ENCODE measurements around the gene MTCL3.
A peak's percentile ranks its signal among the peaks of the same experiment; 100 is the strongest.

The MTCL3 gene

DNA sequence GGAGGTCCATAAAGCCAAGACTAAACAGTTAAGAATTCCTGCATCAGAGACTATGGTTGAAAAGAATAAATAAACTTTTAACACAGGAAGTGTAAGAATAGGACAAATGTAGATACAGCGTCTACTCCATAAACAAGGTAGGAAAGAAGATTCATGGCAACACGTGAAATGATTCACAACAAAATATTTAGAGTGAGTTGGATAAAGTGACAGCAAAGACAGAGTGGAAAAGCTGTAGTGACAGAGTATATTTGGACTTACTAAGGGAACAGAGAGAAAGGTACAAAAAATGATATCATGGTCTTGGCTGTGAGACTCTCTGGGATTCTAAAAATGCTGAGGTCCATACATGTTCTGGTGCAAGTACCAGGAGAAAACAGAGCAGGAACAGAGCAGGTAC is 38.0 kb downstream of the MTCL3 start:
- CTCF ChIA-PET: interaction anchor here (2.3 to 2.5 kb wide), 3 partner anchors 15 to 58 kb away, joined by 7 to 15 read pairs (median 11); no protein-coding TSS in a partner anchor
- no peak for TF ChIP-seq POLR2A (IDR thresholded peaks at IDR 0.05; ENCODE audit: low read depth, low read length)
- TF ChIP-seq, protein P1, sequence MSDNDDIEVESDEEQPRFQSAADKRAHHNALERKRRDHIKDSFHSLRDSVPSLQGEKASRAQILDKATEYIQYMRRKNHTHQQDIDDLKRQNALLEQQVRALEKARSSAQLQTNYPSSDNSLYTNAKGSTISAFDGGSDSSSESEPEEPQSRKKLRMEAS (IDR thresholded peaks at IDR 0.05; ENCODE audit: insufficient read depth, insufficient read length): no peak
- TF ChIP-seq EZH2 (IDR thresholded peaks at IDR 0.05; ENCODE audit: borderline replicate concordance, low read depth, low read length, severe bottlenecking): no peak
- no peak for TF ChIP-seq GATA2 (IDR thresholded peaks at IDR 0.05; ENCODE audit: insufficient read depth, insufficient read length, low read depth, low read length)
- no peak for TF ChIP-seq FOS (IDR thresholded peaks at IDR 0.05; ENCODE audit: borderline replicate concordance, insufficient read depth, low read length)
- TF ChIP-seq, protein P2, sequence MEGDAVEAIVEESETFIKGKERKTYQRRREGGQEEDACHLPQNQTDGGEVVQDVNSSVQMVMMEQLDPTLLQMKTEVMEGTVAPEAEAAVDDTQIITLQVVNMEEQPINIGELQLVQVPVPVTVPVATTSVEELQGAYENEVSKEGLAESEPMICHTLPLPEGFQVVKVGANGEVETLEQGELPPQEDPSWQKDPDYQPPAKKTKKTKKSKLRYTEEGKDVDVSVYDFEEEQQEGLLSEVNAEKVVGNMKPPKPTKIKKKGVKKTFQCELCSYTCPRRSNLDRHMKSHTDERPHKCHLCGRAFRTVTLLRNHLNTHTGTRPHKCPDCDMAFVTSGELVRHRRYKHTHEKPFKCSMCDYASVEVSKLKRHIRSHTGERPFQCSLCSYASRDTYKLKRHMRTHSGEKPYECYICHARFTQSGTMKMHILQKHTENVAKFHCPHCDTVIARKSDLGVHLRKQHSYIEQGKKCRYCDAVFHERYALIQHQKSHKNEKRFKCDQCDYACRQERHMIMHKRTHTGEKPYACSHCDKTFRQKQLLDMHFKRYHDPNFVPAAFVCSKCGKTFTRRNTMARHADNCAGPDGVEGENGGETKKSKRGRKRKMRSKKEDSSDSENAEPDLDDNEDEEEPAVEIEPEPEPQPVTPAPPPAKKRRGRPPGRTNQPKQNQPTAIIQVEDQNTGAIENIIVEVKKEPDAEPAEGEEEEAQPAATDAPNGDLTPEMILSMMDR (IDR thresholded peaks at IDR 0.05; ENCODE audit: extremely low read depth in 1 of 2, insufficient read depth in 1 of 2, low read depth in 1 of 2, low read length in 2 of 2): no peak
- no peaks in the 10 kb centered on the region for H3K9me1 ChIP-seq (replicated peaks; ENCODE audit: control insufficient read depth, extremely low read depth, insufficient read depth, low read length)

More for the DNA sequence above, 38.0 kb downstream of the MTCL3 start:
- no TSS peak for BruUV-seq (replicated peaks)
- Histone ChIP-seq H3K9me3 (replicated peaks; ENCODE audit: control insufficient read depth, insufficient read depth, low read length) (no peaks in the 10 kb centered on the region), H3K4me3 (replicated peaks in 1 of 3; ENCODE audit: insufficient read depth in 1 of 3, low read depth in 1 of 3, low read length in 3 of 3) (no peak overlapping the region), H3K27ac (ENCODE audit: insufficient read depth, low read depth, low read length) (no peak overlapping the region), H4K20me1 (replicated peaks; ENCODE audit: control insufficient read depth, extremely low read depth, insufficient read depth, low read length) (no peaks in the 10 kb centered on the region), H3K79me2 (ENCODE audit: control insufficient read depth, insufficient read depth, low read length) (no peaks in the 10 kb centered on the region), H3K9ac (replicated peaks; ENCODE audit: extremely low read depth, insufficient read depth, low read length) (no peak overlapping the region), H2AFZ (ENCODE audit: low read depth, low read length) (no peak overlapping the region), H3K4me1 (ENCODE audit: control insufficient read depth, extremely low read depth, insufficient read depth, low read length) (peaks cover 4% of the 10 kb centered on the region), H3K36me3 (ENCODE audit: control insufficient read depth in 2 of 2, extremely low read depth in 1 of 2, insufficient read depth in 2 of 2, low read length in 2 of 2) (no peaks in the 10 kb centered on the region), H3K27me3 (ENCODE audit: control insufficient read depth in 2 of 2, insufficient read depth in 2 of 2, low read length in 2 of 2) (peaks cover 2 to 14% of the 10 kb centered on the region in 2 experiments), H3K4me2 (ENCODE audit: insufficient read depth, low read length) (no peak overlapping the region)
- dilution Hi-C loops (cut with MboI; ENCODE audit: extremely low pct_ligation_motif_present, low sequenced_read_pairs) (no loop called here), intact Hi-C loops (cut with micrococcal nuclease) (no loop called here)
- peak; percentile 12 for FAIRE-seq
- POLR2A ChIA-PET: no interaction called here
- DNase-seq (ENCODE audit: low read depth, low spot score): no peak
